ENCODE data around the gene NIF3L1.

DNA sequence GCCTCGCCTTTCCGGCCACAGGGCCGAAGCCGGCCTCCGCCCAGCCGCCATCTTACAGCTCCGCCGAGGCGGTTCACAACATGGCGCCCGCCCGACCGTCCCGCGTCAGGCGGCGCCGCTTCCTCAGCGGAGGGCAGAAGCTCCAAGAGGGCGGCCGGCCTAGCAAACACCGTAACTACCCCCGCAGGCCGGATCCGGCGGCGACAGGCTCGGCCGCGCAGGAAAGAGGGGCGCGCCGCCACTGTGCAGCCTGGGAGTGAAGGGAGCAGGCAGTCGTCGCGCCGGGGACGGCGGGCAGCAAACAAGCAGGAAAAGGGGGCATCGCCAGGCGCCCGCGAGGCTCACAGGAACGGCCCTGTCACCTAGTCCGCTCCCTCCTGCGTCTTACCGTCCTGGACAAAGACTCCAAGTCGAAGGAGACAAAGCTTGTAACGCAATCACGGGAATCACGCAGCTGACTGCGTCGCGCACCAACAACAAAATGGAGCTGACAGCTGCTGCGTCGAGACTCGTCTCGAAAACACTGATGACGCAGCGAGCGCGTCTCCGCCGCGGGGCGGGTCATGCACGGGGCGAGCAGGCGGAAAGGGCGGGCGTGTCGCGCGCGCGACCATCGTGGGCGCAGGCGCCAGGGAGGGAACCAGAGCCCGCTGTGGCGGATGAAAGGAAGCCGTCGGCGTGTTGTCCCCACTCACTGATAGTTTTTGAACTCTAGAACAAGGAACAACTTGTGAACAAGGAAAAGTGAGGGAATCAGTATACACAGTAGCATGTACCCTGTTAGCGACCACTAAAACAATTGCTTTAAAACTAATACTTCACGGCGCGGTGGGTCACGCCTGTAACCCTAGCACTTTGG lies 24.8 kb upstream of the NIF3L1 start, which contains the start of gene CLK1:
- TF ChIP-seq CTCF (IDR thresholded peaks at IDR 0.05): no peak
- TF ChIP-seq EP300 (IDR thresholded peaks at IDR 0.05): no peak
- TF ChIP-seq CBX2 (IDR thresholded peaks at IDR 0.05; ENCODE audit: borderline replicate concordance, low read depth): no peak
- TF ChIP-seq RCOR1 (IDR thresholded peaks at IDR 0.05; ENCODE audit: low read depth, low read length): no peak
- peak; percentile 18; the same call in 1 of the 2 replicates for TF ChIP-seq USF2 (IDR thresholded peaks at IDR 0.05)
- TF ChIP-seq CBX8 (IDR thresholded peaks at IDR 0.05): no peak
- TF ChIP-seq ZSCAN20 (CRISPR knock-in tag; IDR thresholded peaks at IDR 0.05): no peak
- TF ChIP-seq HDAC2 (IDR thresholded peaks at IDR 0.05): 0 out of 2 replicates have a peak, but pooled peaks have one; percentile 34
- TF ChIP-seq ZFP36 (IDR thresholded peaks at IDR 0.05; ENCODE audit: borderline replicate concordance, partially characterized antibody): no peak
- peak; percentile 92 for TF ChIP-seq MAX (IDR thresholded peaks at IDR 0.05)
- TF ChIP-seq, protein P1, sequence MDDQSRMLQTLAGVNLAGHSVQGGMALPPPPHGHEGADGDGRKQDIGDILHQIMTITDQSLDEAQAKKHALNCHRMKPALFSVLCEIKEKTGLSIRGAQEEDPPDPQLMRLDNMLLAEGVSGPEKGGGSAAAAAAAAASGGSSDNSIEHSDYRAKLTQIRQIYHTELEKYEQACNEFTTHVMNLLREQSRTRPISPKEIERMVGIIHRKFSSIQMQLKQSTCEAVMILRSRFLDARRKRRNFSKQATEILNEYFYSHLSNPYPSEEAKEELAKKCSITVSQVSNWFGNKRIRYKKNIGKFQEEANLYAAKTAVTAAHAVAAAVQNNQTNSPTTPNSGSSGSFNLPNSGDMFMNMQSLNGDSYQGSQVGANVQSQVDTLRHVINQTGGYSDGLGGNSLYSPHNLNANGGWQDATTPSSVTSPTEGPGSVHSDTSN (IDR thresholded peaks at IDR 0.05): peak; percentile 50; the same call in 1 of the 2 replicates
- TF ChIP-seq, protein P2, sequence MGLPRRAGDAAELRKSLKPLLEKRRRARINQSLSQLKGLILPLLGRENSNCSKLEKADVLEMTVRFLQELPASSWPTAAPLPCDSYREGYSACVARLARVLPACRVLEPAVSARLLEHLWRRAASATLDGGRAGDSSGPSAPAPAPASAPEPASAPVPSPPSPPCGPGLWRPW (IDR thresholded peaks at IDR 0.05): no peak

Measured in A549 (cell line).